Stimulated activated CD4-positive, alpha-beta T cell treated with anti-CD3 and anti-CD28 coated beads, Interleukin-12 subunit alpha, Interleukin-12 subunit beta, amount 100 ng/mL, for 24 hours (primary cell): ENCODE results near the gene IGFBP2.
"Not testable (repeated sequence)": the region's sequence is repeated elsewhere in the genome, so short reads cannot be mapped to it uniquely, and the experiment has no call there.

Source experiments
- DNase-seq, 2 experiments: peaks; one replicate each; pipeline ENCODE4 v3.0.0-alpha.2; 2020; ENCODE audit warnings: low read depth in 2 of 2

IGFBP2 gene

DNA sequence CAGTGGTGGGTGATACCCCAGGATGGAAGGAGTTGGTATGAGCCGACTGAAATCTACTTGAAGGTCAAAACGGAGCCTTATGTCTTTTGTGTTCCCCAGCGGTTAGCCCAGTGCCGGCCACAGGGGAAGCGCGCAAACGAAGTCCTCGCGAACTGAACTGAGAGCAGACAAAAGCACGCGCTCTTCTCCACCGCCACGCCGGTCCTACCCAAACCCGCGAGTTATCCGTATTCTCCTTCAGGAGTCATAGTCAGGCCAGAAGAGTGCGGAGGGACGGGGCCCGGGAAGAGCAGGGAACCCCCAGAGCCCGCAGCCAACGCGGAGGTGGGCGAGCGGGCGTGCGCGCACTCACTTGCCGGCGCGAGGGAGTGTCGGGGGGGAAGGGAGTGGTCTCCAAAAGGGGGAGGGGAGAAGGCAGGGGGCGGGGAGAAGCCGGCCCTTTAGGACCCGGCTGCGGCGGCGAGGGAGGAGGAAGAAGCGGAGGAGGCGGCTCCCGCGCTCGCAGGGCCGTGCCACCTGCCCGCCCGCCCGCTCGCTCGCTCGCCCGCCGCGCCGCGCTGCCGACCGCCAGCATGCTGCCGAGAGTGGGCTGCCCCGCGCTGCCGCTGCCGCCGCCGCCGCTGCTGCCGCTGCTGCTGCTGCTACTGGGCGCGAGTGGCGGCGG lies at the start of gene IGFBP2:
Gene IGFBP2, plus strand, starts transcription at position 469 of the 664 bp plus-strand sequence. Its CDS starts 104 bp downstream, at position 573.
- DNase-seq, result peak in 1 of 2 experiments; percentile 28

DNA sequence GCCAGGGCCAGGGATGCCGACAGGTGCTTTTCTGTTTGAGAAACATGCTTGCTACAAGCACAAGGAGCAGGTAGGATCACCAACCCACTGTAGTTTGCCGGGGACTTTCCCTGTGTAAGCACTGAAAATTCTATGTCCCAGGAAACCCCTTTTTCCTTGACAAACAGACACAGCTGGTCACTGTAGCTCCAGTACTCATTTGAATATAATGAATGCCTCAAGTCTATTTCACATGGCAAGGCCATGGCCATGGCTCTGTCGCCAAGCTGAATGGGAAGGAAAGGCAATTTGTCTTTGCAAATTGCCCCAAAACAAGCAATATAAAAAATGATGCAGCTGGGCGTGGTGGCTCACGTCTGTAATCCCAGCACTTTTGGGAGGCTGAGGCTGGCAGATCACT lies 49.6 kb upstream of the IGFBP2 start:
- no peak for DNase-seq

GRCh38 chr2:216584112-216584511 lies 49.1 kb upstream of the IGFBP2 start:
- no peak for DNase-seq

DNA sequence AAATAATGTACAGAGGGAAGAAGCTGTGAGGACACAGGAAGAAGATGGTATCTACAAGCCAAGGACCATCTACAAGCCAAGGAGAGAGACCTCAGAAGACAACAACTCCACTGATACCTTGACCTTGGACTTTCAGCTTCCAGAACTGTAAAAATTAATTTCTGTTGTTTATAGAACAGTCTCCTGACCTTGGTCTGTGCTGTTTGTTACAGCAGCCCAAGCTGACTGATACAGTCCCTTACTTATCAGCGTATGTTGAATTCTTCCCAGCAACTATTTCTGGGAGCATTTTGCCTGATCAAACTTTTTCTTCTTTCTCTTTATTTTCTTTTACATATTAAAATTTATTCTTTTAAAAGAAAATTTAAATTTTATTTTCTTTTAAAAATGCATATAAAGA lies 47.8 kb upstream of the IGFBP2 start:
- no peak for DNase-seq

GRCh38 chr2:216588861-216589710 lies 44.1 kb upstream of the IGFBP2 start:
- no peak for DNase-seq

DNA sequence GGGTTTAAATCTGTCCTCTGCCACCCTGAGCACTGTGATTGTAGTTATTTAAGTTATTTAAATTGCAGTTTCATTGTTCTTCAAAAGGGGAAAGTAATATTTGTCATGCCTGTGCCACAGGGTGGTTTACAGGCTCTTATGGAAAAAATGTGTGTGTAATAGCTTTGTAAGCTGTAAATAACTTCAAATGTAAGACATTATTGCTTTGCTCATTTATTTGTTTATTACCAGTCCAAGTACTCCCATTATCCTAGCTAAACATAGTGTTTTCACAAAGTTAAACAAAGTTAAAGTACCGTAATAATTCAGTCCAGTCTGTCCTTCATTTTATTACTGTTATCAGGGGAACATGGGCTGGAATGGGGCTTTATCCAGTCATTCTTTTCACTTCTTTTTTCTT lies 43.4 kb upstream of the IGFBP2 start:
- no peak for DNase-seq

DNA sequence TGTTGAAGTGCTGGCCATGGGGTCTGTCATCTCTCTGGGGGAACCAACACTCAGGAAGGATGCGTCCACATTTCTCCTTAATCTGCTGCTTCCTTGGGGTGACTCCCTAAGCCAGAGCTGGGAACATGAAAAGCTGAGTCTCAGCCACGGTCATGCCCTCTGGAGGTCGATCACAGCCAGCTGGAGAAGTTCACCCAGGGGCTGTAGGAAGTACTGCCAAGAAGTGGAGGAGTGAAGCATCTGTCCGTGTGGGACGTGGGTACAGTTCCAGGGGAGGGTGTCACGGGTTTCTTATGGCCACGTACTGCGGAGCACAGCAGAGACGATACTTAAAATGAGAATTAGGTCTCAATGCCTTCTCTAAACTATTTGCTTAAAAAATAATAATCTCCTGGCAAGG lies 42.4 kb upstream of the IGFBP2 start:
- DNase-seq, result no peak

GRCh38 chr2:216591480-216591879 lies 41.7 kb upstream of the IGFBP2 start:
- DNase-seq, result no peak

DNA sequence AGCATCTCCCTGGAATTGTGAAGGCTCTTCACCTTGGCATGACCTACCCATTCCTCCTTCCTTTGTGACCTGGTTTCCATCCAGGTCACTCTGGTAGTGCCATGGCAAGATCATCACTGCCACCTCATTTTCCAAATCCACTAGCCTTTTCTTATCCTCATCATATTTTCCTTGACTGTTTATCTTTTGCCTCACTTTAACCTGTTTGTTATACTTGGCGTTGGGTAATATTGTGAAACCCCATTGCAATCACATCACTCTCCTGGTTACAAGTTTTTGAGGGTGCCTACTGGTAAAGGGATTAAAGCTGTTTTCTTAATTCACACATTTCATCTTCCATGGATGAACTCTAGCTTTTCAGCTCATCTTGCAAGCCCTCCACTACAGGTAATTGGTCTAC lies 39.1 kb upstream of the IGFBP2 start:
- no peak for DNase-seq

GRCh38 chr2:216596236-216596979 lies 36.8 kb upstream of the IGFBP2 start:
- no peak for DNase-seq

GRCh38 chr2:216596980-216597509 lies 36.2 kb upstream of the IGFBP2 start:
- no peak for DNase-seq

GRCh38 chr2:216597825-216598224 lies 35.4 kb upstream of the IGFBP2 start:
- not testable (repeated sequence) for DNase-seq

- no peak for DNase-seq
Observed at GRCh38 chr2:216601632-216602409, 31.4 kb upstream of the IGFBP2 start.

DNA sequence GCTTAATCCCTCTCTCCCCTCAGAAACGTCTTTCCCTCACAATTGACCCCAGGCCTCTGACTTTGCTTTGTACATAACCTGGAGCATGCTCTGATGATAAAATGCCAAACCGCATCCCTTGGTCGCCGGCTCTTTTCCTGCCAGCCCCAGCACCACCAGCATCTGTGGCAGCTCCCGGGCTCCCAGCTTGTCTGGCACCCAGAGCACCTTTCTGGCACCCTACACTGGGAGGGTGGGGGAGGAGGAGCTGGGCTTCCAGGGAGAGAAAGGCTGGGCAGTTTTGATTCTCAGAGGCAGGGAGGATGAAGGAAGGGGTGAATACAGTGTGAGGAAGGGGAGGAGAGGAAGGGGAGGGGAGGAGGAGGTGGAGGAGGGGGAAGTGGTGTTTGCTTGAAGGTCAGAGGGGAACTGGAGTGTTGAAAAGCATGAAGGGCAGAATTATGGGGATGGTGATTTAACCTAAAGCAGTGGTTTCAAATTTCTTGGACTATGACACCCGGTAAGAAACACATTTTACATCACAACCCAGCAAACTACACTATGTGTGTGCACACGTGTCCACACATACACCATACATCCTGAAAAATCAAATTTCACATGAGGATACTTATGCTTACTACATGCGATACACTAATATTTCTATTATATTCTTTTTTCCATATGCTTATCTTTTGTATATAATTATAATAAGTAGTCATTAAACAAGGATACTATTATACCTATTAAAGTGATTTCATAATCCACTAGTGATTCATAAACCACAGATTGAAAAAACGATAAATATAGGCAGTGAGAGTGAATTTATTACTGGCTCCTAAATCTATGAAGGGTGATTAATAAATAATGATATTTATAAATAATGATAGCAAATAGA lies 30.0 kb upstream of the IGFBP2 start:
- no peak for DNase-seq

- DNase-seq, result no peak
Observed at GRCh38 chr2:216603884-216604245, 29.4 kb upstream of the IGFBP2 start.

DNA sequence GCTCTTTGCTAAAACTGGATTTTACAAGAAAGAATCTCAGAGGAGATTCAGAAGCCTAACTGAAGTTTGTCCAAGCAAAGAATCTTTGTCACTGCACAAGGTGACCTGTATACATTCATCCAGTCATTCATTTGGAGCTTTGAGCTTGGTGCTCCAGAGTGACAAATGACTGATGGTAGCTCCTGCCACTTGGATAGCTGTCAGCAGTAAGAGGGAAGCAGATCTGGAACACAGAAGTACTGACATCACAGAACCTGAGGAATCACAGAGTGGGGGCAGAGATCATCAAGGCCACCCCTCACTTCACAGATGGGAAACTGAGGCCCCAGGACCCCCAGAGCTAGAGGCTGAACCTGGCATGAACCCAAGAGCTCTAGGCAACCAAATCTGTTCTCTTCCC lies 28.8 kb upstream of the IGFBP2 start:
- DNase-seq, result no peak

DNA sequence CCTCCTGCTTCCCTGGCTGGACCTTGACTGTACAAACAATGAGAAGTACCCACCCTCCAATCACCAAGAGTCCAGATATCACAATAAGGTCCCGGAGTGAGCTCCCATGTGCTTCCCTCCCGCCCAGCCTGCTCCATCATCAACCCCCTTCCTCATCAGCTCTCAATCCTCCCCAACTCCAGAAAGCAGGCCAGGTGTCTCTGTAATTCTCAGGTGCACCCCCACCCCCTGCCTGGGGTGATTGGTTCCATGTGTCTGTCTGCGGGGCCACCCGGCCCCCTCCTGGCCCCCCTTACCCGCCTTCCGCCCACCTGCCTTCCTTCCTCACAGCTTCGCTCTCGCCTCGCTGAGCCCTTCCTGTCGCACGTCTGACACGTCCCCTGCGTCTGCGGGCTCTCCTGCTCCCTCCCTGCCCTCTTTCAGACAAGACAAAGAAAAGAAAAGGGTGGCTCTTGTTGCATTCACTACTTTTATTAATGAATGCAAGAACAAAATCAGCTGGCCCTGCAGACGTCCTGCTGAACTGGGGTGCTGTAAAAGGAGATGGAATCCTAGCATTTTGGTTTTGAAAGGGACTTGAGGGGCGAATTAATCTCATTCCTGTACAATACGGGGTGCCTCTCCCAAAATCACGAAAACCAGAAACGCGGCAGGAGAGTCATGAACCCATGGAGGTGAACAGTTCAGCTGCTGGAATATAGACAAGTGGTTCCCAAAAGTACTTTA lies 26.5 kb upstream of the IGFBP2 start:
- peak; percentile 24 to 68 for DNase-seq

DNA sequence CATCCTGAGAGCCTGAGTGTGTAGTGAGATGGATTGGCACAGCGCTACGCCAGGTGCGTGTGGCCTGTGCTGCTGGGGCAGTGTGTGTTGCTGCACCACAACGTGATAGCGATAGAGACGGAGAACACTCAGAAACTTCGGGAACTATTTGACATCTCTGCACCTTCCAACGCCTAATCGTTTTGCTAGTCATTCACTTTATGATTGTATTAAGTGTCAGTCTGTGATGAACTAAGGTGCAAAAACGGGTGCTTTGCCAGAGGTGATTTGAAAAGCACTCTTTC lies 26.0 kb upstream of the IGFBP2 start:
- no peak for DNase-seq

DNA sequence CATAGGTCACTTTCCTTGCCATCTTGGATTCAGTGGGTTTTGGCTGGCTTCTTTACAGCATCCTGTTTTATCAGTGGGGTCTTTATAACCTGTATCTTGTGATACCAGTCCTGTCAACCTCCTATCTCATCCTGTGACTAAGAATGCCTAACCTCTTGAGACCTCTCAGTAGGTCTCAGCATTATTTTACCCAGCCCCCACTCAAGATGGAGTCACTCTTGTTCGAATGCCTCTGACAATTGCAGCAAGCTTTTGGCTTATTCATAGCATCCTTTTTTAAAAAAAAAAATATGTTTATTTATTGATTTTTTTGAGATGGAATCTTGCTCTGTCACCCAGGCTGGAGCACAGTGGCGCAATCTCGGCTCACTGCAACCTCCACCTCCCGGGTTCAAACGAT lies 24.7 kb upstream of the IGFBP2 start:
- no peak for DNase-seq
